Amygdala (tissue), 56 donors: ENCODE data around the gene TACC3.
A peak's percentile ranks its signal among the peaks of the same experiment; 100 is the strongest.

Experiments
- DNase-seq, 56 donors: peaks; one replicate each; lab custom pipeline; 2025; lab: John Stamatoyannopoulos, UW

The TACC3 gene

DNA sequence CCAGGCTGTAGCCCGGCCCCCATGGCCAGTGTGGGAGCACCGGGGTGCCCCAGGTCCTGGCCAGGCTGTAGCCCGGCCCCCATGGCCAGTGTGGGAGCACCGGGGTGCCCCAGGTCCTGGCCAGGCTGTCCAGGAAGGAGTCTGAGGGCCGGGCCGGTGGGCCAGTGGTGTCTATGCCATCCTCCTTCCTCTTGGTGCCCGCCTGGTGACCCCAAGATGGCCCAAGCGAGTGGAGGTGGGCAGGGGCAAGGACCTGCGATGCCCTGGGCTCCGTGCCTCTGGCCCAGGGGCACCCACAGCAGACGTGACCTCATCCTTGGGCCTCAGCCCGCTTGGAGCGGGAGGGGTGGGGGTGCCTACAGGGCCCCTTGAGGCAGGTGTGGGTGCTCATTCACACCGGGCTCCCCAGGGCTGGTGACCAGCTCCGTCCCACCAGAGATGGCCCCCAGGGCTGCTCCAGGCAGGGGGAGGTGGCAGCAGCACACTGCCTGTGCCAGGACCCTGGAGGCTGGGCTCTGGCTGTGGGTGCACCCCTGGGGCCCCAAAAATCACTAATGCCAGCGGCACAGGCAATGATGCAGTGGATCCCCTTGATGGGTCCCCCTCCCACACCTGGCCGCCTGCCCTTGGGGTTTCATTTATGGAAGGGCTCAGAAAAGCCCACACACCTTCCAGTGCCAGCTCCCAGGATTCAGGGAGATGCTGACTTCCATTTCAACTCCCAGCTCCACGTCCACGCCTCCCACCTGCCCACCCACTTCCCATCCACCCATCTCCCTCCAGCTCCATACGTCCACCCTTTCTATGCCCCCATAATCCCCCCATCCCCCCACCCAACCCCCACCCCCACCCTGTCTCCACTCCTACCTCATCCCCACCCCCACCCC, 35.8 kb downstream of the TACC3 start:
- no peak for DNase-seq

DNA sequence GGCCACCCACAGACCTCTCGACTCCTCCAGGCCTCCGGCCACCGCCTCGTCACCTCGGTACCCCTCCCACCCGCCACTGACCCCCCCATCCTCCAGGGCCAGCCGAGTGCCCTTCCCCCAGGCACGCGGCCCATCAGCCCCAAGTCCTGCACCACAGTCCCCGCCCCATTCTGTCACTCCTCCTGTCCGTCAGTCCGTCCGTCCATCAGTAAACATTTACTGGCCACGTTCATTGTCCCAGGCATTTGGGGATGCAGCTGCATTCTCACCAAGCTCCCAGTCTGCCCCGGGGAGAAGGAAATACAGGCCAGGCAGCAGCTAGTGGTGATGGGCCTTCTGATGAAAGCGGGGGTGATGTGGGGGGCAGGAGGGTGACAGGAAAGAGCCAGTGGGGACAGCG, 36.5 kb downstream of the TACC3 start:
- DNase-seq: no peak

DNA sequence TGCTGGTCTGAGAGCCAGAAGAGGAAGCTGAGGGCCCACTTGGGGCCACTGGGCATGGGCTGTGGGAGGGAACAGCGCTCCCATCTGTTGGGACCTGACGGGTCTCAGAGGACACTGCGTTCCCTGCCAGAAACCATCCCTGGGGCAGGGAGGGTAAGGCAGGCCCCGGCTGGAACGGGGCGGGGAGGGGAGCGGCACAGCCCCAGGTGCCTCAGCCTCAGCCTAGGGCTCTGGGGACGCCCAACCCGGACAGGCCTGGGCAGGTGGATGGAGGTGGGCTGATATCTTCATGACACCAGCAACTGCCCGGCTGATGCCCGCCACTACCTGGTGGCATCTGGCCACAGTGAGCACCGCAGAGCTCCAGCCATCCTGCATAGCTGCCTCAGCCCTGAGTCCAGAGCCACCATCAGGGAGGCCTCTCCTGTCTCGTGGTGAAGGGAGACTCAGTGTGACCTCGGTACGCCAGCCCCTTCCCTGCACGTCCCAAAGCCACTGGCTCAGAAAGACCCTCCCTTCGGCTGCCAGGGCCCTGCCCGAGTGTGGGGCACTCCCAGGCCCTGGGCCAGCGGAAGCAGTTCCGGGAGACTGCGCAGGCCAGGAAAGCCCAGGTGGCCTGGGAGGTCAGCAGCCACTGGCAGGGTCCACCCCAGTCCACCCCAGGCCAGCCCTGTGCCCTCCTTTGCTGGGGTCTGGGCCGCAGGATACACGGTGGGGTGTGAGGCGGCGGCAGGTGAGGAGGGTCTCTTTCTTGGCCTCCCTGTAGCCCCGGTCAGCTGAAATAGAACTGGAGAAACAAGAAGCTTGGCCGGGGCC, 37.2 kb downstream of the TACC3 start:
- DNase-seq: no peak

DNA sequence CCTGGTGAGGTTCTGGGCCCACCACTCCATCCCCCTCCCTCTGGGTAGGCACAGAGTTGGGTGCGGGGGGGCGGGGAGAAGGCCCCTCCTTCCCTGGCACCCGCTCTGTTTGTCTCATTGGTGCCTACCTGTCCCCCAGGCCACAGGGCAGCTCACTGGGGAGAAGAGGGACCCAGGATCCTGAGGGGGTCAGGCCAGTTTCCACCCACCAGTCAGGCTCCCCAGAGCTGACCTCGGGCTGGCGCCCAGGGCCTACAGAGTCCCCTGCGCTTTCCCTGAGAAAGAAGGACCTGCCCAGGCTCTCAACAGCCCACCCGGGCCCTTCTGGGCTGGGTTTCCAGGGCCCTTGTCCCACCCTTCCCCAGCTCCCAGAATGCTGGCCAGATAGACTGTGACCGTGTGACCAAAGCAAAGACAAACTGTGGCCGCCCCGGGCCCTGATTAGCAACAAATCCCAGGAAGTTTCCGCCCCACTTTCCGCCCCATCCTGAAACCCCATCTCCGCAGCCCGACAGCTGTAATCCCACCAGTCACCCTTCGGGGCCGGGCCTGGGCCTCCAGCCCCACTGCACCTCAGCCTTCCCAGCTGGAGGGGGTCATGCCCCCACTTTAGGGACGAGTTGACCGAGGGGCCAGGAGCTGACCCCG, 38.0 kb downstream of the TACC3 start:
- DNase-seq: no peak

DNA sequence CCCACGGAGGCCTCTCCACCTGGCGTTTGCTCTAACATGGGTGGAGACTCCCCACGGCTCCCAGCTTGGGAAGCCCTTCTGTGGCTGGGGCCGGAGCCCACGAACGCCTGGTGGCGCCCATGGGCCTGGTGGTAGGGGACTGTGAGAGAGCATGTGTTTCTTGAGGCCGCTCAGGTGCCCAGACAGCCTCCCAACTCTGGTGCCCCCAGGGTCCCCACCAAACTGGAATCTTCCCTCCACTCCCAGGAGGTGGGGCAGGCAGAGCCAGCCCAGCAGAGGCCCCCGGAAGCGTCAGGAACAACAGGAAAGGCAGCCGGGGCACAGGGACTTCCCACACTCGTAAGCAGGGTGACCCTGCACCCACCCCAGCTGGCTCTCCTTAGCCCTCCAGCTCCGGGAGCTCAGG, 38.5 kb downstream of the TACC3 start:
- DNase-seq: no peak

DNA sequence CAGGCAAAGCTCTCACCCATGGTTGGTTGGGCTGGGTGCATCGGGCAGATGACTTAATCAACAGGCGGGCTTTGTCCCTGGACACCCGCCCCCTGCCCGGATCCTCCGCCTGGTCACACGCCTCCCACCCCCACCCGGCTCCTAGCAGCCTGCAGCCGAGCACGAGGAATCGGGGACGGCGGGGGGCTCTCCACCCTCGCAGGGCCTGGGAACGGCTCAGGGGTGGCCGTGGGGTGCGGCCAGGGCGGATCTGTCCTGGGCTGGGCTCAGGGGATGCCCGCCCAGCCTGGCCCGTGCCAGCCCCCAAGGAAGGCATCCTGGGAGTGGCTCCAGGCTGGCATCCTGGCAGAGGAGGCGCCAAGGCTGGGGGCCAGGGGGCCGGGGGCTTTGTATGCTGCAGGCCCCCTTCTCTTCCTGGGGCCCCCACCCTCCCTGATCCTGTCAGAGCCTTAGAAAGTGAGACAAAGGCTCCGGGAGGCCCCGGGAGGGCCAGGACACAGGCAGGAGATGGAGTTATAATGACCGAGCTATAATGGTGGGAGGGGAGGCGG, 39.3 kb downstream of the TACC3 start:
- peak in 4 of 56 donors; percentile 12 to 38 (median 26) for DNase-seq

DNA sequence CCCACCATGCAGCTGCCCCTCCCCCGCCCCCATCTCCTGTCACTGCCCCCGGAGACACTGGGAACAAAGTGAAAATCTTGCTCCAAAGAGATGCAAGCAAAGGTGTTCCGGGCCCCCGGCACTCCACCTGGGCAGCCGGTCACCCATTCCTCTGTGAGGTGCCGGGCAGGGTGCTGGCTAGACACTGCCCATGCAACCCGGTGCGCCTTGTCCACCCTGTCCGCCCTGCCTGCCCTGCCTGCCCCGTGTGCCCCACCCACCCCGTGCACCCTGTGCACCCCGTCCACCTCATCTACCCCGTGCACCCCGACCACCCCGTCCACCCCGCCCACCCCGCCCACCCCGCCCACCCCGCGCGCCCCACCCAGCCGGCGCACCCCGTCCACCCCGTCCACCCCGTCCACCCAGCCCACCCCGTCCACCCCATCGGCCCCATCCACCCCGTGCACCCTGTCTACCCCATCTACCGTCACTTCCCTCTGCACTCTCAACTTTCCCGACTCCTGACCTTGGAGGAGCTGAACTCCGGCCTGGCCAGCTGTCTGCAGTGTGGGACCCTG, 39.9 kb downstream of the TACC3 start:
- DNase-seq: no peak

DNA sequence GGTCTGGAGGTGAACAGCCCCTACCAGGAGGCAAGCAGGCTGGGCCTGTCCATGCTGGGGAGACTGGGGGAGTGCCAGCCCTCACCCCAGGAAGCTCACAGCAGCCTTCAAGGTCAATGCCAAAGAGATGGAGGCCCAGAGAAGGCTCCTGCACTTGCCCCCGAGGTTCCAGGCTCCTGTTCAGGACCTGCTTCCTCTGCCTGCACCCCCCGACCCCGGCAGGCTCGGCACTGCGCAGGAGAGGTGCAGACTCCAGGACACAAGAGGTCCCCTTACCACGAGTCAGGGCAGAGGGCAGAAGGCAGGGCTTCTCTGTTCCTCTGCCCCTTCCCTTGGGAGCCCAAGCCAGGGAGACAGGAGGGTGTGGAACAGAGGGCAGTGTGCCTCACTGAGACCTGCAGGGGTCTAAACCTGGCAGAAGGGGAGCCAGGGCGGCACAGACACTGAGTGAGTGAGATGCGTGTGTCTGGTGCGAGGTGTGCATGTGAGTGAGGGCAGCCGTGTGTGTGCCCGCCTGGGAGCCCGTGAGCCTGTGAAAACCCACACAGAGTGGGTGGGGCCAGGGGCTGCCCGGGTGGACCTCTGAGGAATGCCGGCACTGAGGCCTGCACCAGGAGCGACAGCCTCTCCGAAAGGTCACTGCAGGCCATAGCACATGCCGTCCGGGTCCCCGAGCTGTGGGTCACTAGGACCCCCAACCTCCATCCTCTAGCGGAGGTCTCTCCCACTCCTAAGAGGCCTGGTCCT, 41.1 kb downstream of the TACC3 start:
- no peak for DNase-seq

DNA sequence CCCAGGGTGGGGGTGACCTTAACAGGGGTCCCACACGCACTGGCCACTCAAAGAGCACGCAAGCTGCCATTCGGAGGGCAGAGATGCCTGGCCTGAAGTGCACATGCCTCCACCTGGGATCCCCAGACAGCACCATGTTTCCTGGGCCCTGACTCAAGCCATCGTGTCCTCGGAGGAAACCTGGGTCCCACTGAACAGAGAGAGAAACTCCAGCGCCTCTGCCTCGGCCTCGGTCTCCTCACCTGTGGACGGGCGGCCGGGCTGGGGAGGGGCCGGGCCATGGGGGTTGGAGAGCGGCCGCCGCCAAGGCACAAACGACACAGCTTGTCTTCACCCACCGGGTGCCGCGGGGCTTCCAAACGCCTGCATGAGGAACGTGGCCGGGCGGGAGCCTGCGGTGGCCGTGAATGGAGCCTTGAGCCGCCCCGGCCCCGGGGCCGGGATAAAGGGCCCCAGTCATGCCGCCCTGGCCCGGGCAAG, 41.8 kb downstream of the TACC3 start:
- DNase-seq: no peak

DNA sequence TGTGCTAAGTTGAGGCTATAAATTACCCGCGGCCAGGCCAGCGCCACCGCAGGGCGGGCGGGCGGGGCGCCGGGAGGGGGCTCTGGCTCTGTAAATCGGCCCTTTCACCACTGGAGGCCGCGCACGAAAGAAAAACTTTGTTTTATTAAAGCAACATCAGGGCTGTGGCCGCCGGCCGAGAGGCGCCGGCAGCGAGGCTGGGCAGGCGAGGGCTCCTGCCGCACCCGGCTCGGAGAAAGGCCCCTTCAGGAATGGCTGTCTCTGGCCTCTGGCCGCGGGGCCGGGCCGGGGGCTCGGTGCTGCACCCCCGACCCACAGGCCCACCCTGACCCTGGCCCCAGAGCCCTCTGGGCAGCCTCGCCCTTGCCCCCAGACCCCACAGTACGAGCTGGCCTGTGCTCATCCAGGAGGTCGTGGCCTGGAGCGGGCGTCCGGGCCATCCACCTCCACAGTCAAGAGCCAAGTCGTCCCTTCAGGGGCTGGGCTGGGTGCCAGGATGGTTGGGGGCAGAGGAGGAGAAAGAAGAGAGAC, 42.3 kb downstream of the TACC3 start:
- DNase-seq: peak in 26 of 56 donors; percentile 9 to 73 (median 38)

DNA sequence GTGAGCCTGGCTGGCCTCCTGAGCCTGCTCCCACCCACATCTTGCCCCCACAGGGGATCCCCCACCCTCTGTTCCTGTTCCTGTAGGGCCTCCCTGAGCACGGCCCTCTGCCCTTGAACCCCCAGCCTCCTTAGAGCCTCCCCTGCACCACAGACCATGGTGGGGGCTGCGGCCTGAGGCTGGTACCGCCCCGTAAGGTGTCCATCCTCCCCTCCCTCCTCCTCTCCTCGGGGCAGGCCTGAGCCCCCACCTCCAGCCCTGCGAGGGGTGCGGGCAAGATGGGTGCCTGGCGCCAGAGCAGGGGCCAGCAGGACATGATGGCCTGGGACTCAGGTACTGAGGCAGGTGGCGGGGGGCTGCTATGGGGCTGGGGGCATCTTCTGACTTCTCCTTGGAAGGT, 43.3 kb downstream of the TACC3 start:
- no peak for DNase-seq

DNA sequence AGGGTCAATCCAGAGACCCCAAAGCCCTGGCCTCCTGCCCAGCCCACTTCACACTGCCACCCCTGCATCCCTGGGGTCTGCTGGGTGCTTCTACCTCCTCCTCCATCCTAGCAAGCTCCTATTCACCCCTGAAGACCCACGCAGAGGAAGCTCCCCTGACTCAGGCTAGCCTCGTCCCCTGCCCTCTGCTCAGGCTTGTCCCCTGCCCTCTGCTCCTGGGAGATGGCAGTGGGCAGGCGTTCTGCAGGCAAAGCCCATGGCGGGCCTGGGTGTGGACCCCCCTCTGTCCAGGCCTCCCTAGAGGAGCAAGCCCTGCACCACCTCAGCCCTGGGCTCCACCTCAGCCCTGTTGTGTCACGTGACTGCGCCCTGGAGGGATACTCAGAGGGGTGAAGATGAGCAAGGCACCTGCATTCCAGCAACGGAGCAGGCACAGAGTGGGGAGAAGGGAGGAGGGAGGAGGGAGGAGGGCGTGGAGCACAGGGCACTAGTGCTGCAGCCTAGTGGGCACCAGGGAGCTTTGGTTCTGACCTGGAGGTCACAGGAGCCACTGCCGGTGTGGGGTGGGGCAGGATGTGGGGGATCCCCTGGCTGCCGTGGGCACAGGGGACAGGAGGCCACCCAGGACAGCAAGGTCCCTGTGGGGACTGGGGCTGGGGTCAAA, 44.2 kb downstream of the TACC3 start:
- no peak for DNase-seq

DNA sequence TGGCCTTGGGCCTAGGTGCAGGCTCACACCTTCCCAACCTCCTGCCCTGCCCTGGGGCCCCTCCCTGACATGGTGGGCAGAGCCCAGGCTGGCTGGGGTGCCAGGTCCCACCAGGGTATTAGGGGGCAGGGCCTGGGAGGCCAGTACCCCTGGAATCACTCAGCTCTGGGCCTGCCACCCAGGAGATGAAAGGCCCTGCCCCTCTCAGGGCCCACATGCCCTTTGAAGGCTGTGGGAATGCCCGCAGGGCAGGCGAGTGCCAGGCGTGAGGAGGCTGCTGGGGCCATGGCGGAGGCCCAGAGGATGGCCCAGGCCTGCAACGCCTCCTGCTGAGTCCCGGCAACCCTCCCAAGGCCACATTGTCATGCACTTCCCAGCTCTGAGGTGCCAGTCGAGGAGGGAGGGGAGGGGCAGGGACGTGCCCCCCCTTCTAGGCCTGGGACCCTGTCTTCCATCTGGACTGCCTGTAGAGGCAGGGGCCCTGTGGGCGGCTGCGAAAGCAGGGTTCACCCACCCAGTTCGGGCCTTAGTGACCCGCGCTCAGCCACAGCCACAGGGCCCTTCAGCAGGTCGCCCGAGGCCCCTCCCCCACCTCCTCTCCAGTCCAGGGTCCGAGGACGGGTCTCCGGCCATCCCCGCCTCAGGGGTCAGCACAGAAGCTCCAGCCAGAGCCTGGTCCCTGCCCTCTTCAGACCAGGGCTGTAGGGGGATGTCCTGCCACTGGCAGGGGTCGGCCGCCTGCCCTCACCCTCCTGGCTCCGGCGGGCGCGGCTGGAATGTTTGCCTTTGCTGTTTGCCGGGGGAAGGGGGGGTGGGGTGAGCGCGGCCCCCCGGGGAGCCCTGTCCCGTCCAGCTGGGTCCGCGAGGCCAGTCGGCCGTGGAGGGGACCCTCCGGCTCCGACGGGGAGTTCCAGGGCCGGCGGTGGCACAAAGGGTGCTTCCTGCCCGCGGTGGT, 45.1 kb downstream of the TACC3 start:
- DNase-seq: peak in 7 of 56 donors; percentile 16 to 48 (median 34)

DNA sequence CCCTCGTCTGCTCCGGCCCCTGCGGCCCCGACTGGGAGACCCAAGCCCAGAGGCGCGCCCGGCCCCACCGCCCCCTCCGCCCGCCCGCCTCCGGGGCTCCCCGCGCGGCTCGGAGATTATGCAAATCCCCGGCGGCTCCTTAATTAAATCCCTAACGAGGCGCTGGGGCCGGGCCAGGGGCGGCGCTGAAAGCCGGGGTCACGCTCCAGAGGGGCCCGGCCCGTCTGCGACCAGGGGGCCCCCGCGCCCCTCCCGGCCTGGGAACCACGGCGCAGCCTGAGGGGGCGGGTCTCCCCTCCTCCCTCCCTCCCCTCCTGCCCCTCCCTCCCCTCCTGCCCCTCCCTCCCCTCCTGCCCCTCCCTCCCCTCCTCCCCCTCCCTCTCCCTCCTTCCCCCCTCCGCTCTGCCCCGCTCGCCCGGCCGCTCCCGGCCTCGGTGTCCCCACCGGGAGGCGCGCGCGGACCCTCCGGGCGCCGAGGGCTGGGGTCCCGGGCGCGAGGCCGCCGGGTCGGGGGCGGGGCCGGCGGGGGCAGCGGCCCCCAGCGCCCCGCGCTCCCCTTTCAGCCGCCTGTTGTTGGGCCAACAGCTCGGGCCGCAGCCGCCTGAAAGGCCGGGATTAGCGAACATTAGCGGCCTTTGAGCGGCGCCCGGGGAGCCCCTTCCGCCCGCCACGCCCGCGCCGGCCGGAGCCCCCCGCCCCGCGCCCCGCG, 45.9 kb downstream of the TACC3 start:
- peak in 17 of 56 donors; percentile 27 to 73 (median 50) for DNase-seq

DNA sequence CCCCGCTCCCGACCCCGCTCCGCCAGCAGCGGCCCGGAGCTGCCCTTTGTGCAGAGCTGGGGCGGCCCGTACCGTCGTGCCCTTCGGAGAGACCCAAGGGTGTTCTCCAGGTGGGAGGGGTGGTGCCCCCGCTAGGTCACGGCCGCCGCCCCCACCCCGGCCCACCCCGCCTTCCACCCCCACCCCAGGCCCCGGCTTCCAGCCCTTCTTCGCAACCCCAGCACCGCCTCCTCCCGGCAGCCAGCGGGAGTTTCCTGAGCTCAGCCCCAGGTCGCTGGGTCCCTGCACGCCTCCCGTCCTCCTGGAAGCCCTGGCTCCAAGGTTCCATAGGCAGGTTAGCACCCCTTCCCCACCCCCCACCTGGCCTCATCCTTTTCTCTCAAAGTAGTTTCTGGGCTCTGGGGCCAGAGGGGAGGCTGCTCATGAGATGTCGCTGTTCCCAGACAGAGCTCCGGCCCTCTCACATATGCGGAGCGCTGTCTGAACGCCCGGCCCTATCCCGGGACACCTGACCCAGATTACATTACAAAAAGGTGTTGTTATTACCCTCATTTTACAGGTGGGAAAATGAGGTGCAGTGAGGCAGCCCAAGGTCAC, 46.5 kb downstream of the TACC3 start:
- no peak for DNase-seq

DNA sequence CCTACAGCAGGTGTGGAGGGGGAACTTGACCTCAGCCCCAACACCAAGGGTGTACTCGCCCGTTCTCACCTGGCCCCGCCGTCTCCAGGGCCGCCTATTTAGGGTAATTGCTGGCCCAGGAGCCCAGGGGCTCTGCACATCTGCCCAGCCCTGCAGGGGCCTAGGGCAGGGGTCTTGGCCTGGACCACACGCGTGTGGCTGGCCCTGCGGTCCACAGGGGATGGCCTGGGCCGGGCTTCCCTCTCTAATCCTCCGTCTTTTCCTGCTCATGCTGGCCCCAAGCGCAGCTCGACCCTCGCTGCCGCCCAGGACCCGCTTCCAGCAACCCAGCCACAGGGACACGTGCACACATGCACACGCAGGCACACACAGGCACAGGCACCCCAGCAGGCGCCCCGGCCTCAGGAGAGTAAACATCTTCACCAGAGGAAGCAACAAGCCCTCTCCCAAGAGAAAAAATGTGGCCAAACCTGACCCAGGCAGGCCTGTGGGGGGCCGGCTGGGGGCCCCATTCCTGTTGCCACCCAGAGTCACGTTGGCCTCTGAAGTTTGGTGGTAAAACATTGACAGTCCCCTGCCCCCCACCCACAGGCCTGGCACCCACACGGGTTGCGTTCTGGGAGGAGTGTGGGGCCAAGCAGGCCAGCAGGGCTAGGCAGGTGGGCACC, 47.2 kb downstream of the TACC3 start:
- DNase-seq: no peak
